AG04450 (cell line): ENCODE measurements around the gene SLC6A20. TPM values are rescaled to one million over a fixed set of nuclear protein-coding genes. Genes with fewer than 3 reads are reported as not detected.

Experiments used
- CTCF ChIA-PET: fragments of 300-600, 350-600 bp; formaldehyde crosslinking; extraction: SDS; loops from one replicate; lab custom pipeline; 2022; ENCODE audit warnings: antibody characterized with exemption, inconsistent platforms; lab: Charles Lee
- POLR2A ChIA-PET: fragments of 350-600 bp; formaldehyde crosslinking; extraction: SDS; loops from one replicate; lab custom pipeline; 2021; ENCODE audit warnings: antibody characterized with exemption, inconsistent platforms; lab: Yijun Ruan, JAX
- DNase-seq: peaks from one replicate; pipeline ENCODE4 v3.0.0-alpha.2; 2011; ENCODE audit warnings: low read depth, low spot score
- H3K27ac ChIP-seq: one replicate; pipeline ENCODE4 v1.5.1; 2012; ENCODE audit warnings: low read depth, low read length, control low read depth
- H3K27me3 ChIP-seq: one replicate; pipeline ENCODE4 v1.6.0; 2012; ENCODE audit warnings: low read length; ENCODE audit not compliant: control insufficient read depth, insufficient read depth
- H3K4me3 ChIP-seq: 2 replicates; pipeline ENCODE4 v1.5.1; 2011; ENCODE audit warnings: mild to moderate bottlenecking, low read depth, low read length, control low read depth
- H3K9me3 ChIP-seq: 2 replicates; pipeline ENCODE4 v1.5.1; 2012; ENCODE audit warnings: low read length; ENCODE audit not compliant: control insufficient read depth, insufficient read depth
- CTCF ChIP-seq: IDR thresholded peaks from 2 replicates; pipeline ENCODE4 v1.5.1; 2011; ENCODE audit warnings: low read depth, low read length, control low read depth, inconsistent platforms
- polyA plus RNA-seq: library from polyadenylated mRNA; depleted of rRNA; stranded (reverse); fragments of >200 nt; gene quantifications from 2 replicates; pipeline ENCODE4 v1.2.3, GENCODE V29; 2011

SLC6A20 gene
- polyA plus RNA-seq, 1 experiment, result not detected

GRCh38 chr3:45771831-45772230 is 24.5 kb downstream of the SLC6A20 start:
- Histone ChIP-seq H3K9me3 (no peaks in the 10 kb centered on the region; the same call in 1 of the 2 replicates), H3K27me3 (peaks cover 48% of the 10 kb centered on the region), H3K27ac (no peak overlapping the region), H3K4me3 (no peak overlapping the region)
- no peak for DNase-seq
- TF ChIP-seq CTCF, result no peak
- CTCF ChIA-PET, result interaction anchor here (1.2 kb wide), 1 partner anchor 10 kb away, joined by 3 read pairs; no protein-coding TSS in a partner anchor
- POLR2A ChIA-PET, result no interaction called here

- Histone ChIP-seq H3K27me3 (peaks cover 46% of the 10 kb centered on the region), H3K4me3 (no peak overlapping the region), H3K27ac (no peak overlapping the region), H3K9me3 (no peaks in the 10 kb centered on the region; the same call in 1 of the 2 replicates)
- ChIA-PET CTCF (interaction anchor here (1.2 kb wide), 1 partner anchor 9 kb away, joined by 3 read pairs; no protein-coding TSS in a partner anchor), POLR2A (no interaction called here)
- no peak for TF ChIP-seq CTCF
- no peak for DNase-seq
Observed at GRCh38 chr3:45771166-45771775, 25.1 kb downstream of the SLC6A20 start.

- H3K9me3 ChIP-seq, result no peaks in the 10 kb centered on the region; the same call in 1 of the 2 replicates
- no peak overlapping the region for H3K4me3 ChIP-seq
- H3K27me3 ChIP-seq, result peaks cover 19% of the 10 kb centered on the region
- no peak for DNase-seq
- CTCF ChIA-PET, result interaction anchor here (1.0 kb wide), 1 partner anchor 141 kb away, joined by 3 read pairs; no protein-coding TSS in a partner anchor
- no peak overlapping the region for H3K27ac ChIP-seq
- POLR2A ChIA-PET, result no interaction called here
- TF ChIP-seq CTCF, result no peak
Observed at GRCh38 chr3:45765958-45766357, 30.4 kb downstream of the SLC6A20 start.

- no peak overlapping the region for H3K4me3 ChIP-seq
- H3K27me3 ChIP-seq, result peaks cover 19% of the 10 kb centered on the region
- ChIA-PET POLR2A (no interaction called here), CTCF (interaction anchor here (1.0 kb wide), 1 partner anchor 142 kb away, joined by 3 read pairs; no protein-coding TSS in a partner anchor)
- H3K9me3 ChIP-seq, result no peaks in the 10 kb centered on the region
- no peak overlapping the region for H3K27ac ChIP-seq
- no peak for TF ChIP-seq CTCF
- DNase-seq, result no peak
Observed at GRCh38 chr3:45765266-45765851, 31.0 kb downstream of the SLC6A20 start.

- POLR2A ChIA-PET, result no interaction called here
- Histone ChIP-seq H3K27me3 (peaks cover 24% of the 10 kb centered on the region), H3K27ac (no peak overlapping the region), H3K9me3 (no peaks in the 10 kb centered on the region), H3K4me3 (no peak overlapping the region)
- TF ChIP-seq CTCF, result no peak
- no peak for DNase-seq
- CTCF ChIA-PET, result interaction anchor here (1.9 to 5.8 kb wide), 3 partner anchors 166 to 316 kb away, joined by 7 to 60 read pairs (median 11); no protein-coding TSS in a partner anchor
Observed at GRCh38 chr3:45763303-45763675, 33.0 kb downstream of the SLC6A20 start.
